H1 (cell line): ENCODE results near the gene NAV3. TPM values are rescaled to one million over a fixed set of nuclear protein-coding genes. Genes with fewer than 3 reads are reported as not detected.

ENCODE experiments used
- CTCF ChIA-PET: fragments of 300-600 bp; sonication (Branson Sonifier 250); formaldehyde crosslinking; loops from one replicate; lab custom pipeline; 2021; ENCODE audit not compliant: partially characterized antibody; lab: Charles Lee
- POLR2A ChIA-PET: fragments of 300-600 bp; sonication (Branson Sonifier 250); formaldehyde crosslinking; loops from one replicate; lab custom pipeline; 2021; ENCODE audit warnings: inconsistent platforms; ENCODE audit not compliant: partially characterized antibody; lab: Charles Lee
- DNase-seq, 2 experiments: peaks; one replicate each; pipeline versions ENCODE4 v3.0.0 to v3.0.0-alpha.2; 2010 to 2022; ENCODE audit warnings: low spot score in 2 of 2, low read depth in 1 of 2, mixed read lengths in 1 of 2
- FAIRE-seq: peaks from 2 replicates; lab custom pipeline; 2011; peaks lifted over from hg19 to GRCh38; lab: Jason Lieb, UNC
- H2AFZ ChIP-seq: 2 replicates; pipeline ENCODE4 v1.8.1; 2012; ENCODE audit warnings: low read length, inconsistent platforms
- H2AK5ac ChIP-seq: 2 replicates; pipeline ENCODE4 v1.6.1; 2013; ENCODE audit warnings: low read depth, low read length
- H2BK120ac ChIP-seq: replicated peaks from 2 replicates; pipeline ENCODE3; 2013; ENCODE audit warnings: low read depth, low read length, inconsistent platforms
- H2BK12ac ChIP-seq: 2 replicates; pipeline ENCODE4 v1.6.1; 2013; ENCODE audit warnings: low read depth, low read length
- H2BK15ac ChIP-seq: 2 replicates; pipeline ENCODE4 v1.6.1; 2013; ENCODE audit warnings: low read length
- H2BK20ac ChIP-seq: 2 replicates; pipeline ENCODE4 v1.6.1; 2013; ENCODE audit warnings: low read length
- H2BK5ac ChIP-seq: 2 replicates; pipeline ENCODE4 v1.6.1; 2013; ENCODE audit warnings: low read depth, low read length
- H3K14ac ChIP-seq: 2 replicates; pipeline ENCODE4 v1.6.1; 2013; ENCODE audit warnings: inconsistent platforms; ENCODE audit not compliant: insufficient read length
- H3K18ac ChIP-seq: 2 replicates; pipeline ENCODE4 v1.6.1; 2013; ENCODE audit warnings: low read length; ENCODE audit errors: extremely low read depth
- H3K23ac ChIP-seq: 2 replicates; pipeline ENCODE4 v1.6.1; 2013; ENCODE audit warnings: inconsistent platforms; ENCODE audit not compliant: insufficient read length
- H3K23me2 ChIP-seq: 2 replicates; pipeline ENCODE4 v1.6.1; 2013; ENCODE audit warnings: low read depth, low read length
- H3K27ac ChIP-seq: 2 replicates; pipeline ENCODE4 v1.6.1; 2011; ENCODE audit warnings: low read depth, low read length, inconsistent platforms
- H3K27me3 ChIP-seq, 4 experiments: replicated peaks in 1 of 4; 1 replicate in 1 of 4; 2 replicates in 3 of 4; pipeline versions ENCODE4 v1.6.1 to v1.8.1; 2011 to 2013; ENCODE audit warnings: low read length in 3 of 4, mild to moderate bottlenecking in 3 of 4, inconsistent platforms in 2 of 4, mixed read lengths in 2 of 4, moderate library complexity in 1 of 4; ENCODE audit not compliant: control insufficient read depth in 3 of 4, insufficient read depth in 3 of 4; ENCODE audit errors: extremely low read depth in 1 of 4
- H3K36me3 ChIP-seq, 4 experiments: 2 replicates each; pipeline versions ENCODE4 v1.6.1 to v1.8.1; 2011 to 2013; ENCODE audit warnings: mild to moderate bottlenecking in 4 of 4, low read length in 3 of 4, moderate library complexity in 2 of 4, control low read depth in 1 of 4, inconsistent platforms in 1 of 4; ENCODE audit not compliant: insufficient read depth in 4 of 4, control insufficient read depth in 2 of 4
- H3K4ac ChIP-seq: replicated peaks from 2 replicates; pipeline ENCODE3; 2013; ENCODE audit warnings: low read length, low read depth, mixed read lengths, inconsistent platforms; ENCODE audit not compliant: insufficient read length
- H3K4me1 ChIP-seq, 4 experiments: replicated peaks in 1 of 4; 1 replicate in 1 of 4; 2 replicates in 3 of 4; pipeline versions ENCODE4 v1.6.1 to v1.8.1; 2011 to 2013; ENCODE audit warnings: low read length in 3 of 4, inconsistent platforms in 2 of 4, mixed read lengths in 1 of 4; ENCODE audit not compliant: insufficient read depth in 4 of 4, control insufficient read depth in 3 of 4
- H3K4me2 ChIP-seq, 2 experiments: 2 replicates each; pipeline versions ENCODE4 v1.6.1 to v1.8.1; 2011 to 2013; ENCODE audit warnings: low read depth in 2 of 2, low read length in 2 of 2, control low read depth in 1 of 2, inconsistent platforms in 1 of 2, mild to moderate bottlenecking in 1 of 2; ENCODE audit not compliant: insufficient read depth in 1 of 2
- H3K4me3 ChIP-seq, 4 experiments: fragments of 200-600, 300-600 bp in 1 of 4; sonication (generic), shearing (Covaris generic), sonication (Bioruptor Twin) in 1 of 4; 2 replicates each; pipeline versions ENCODE4 v1.5.1 to v1.8.1; 2011 to 2016; ENCODE audit warnings: low read length in 4 of 4, low read depth in 3 of 4, control low read depth in 2 of 4, inconsistent platforms in 2 of 4, mild to moderate bottlenecking in 2 of 4, mixed read lengths in 1 of 4, moderate library complexity in 1 of 4; ENCODE audit not compliant: insufficient read depth in 2 of 4; ENCODE audit errors: extremely low read depth in 1 of 4
- H3K56ac ChIP-seq: replicated peaks from 2 replicates; pipeline ENCODE3; 2013; ENCODE audit warnings: low read depth, mild to moderate bottlenecking, mixed read lengths, low read length, inconsistent platforms; ENCODE audit not compliant: insufficient read length
- H3K79me1 ChIP-seq: 2 replicates; pipeline ENCODE4 v1.6.1; 2013; ENCODE audit warnings: low read depth, low read length, control low read depth
- H3K79me2 ChIP-seq, 2 experiments: 2 replicates each; pipeline versions ENCODE4 v1.6.1 to v1.8.1; 2012 to 2013; ENCODE audit warnings: low read length in 2 of 2, mild to moderate bottlenecking in 2 of 2, inconsistent platforms in 1 of 2; ENCODE audit not compliant: insufficient read depth in 2 of 2, control insufficient read depth in 1 of 2
- H3K9ac ChIP-seq, 4 experiments: replicated peaks in 1 of 4; 1 replicate in 1 of 4; 2 replicates in 3 of 4; pipeline versions ENCODE4 v1.6.1 to v1.8.1; 2011 to 2013; ENCODE audit warnings: low read depth in 3 of 4, low read length in 3 of 4, control low read depth in 2 of 4, mild to moderate bottlenecking in 2 of 4, moderate library complexity in 2 of 4, inconsistent platforms in 1 of 4; ENCODE audit errors: extremely low read depth in 1 of 4
- H3K9me3 ChIP-seq, 2 experiments: 2 replicates each; pipeline versions ENCODE4 v1.6.1 to v1.8.1; 2012 to 2013; ENCODE audit warnings: mild to moderate bottlenecking in 2 of 2, moderate library complexity in 2 of 2, control low read depth in 1 of 2, inconsistent platforms in 1 of 2, low read depth in 1 of 2, low read length in 1 of 2, mixed read lengths in 1 of 2; ENCODE audit not compliant: insufficient read depth in 2 of 2
- H4K20me1 ChIP-seq, 2 experiments: replicated peaks in 1 of 2; 2 replicates each; pipeline versions ENCODE3 to v1.8.1; 2011 to 2013; ENCODE audit warnings: inconsistent platforms in 2 of 2, low read length in 2 of 2, mild to moderate bottlenecking in 1 of 2; ENCODE audit not compliant: insufficient read depth in 2 of 2, control insufficient read depth in 1 of 2
- H4K5ac ChIP-seq: 2 replicates; pipeline ENCODE4 v1.6.1; 2013; ENCODE audit warnings: low read length, low read depth, mixed read lengths, inconsistent platforms; ENCODE audit not compliant: insufficient read length
- H4K8ac ChIP-seq: 2 replicates; pipeline ENCODE4 v1.8.0; 2013; ENCODE audit warnings: mild to moderate bottlenecking, moderate library complexity, low read length, inconsistent platforms; ENCODE audit not compliant: insufficient read depth; ENCODE audit errors: extremely low read depth
- H4K91ac ChIP-seq: replicated peaks from 2 replicates; pipeline ENCODE3; 2013; ENCODE audit warnings: low read length, mixed read lengths, inconsistent platforms; ENCODE audit not compliant: insufficient read length
- BACH1 ChIP-seq: IDR thresholded peaks from 2 replicates; pipeline ENCODE4 v1.6.1; 2012; ENCODE audit warnings: low read length, improper control_type of control experiment
- CEBPB ChIP-seq: IDR thresholded peaks from 2 replicates; pipeline ENCODE4 v1.6.1; 2012; ENCODE audit warnings: low read depth, low read length
- EGR1 ChIP-seq: IDR thresholded peaks from 2 replicates; pipeline ENCODE4 v1.6.1; 2011; ENCODE audit warnings: low read depth, low read length, borderline replicate concordance
- FOSL1 ChIP-seq: IDR thresholded peaks from 2 replicates; pipeline ENCODE4 v1.6.1; 2011; ENCODE audit warnings: mild to moderate bottlenecking, low read depth, low read length, moderate library complexity; ENCODE audit not compliant: insufficient read depth
- MAX ChIP-seq: IDR thresholded peaks from 2 replicates; pipeline ENCODE4 v1.6.1; 2012; ENCODE audit warnings: inconsistent platforms
- NRF1 ChIP-seq: IDR thresholded peaks from 2 replicates; pipeline ENCODE4 v1.6.1; 2011; ENCODE audit warnings: mild to moderate bottlenecking, low read depth, low read length, improper control_type of control experiment
- POU5F1 ChIP-seq: IDR thresholded peaks from 2 replicates; pipeline ENCODE4 v1.6.1; 2011; ENCODE audit warnings: low read depth, mild to moderate bottlenecking, low read length, moderate library complexity
- RAD21 ChIP-seq, 2 experiments: IDR thresholded peaks in 1 of 2; conservative IDR thresholded peaks in 1 of 2; 2 replicates each; pipeline ENCODE4 v1.6.1; 2011; ENCODE audit warnings: low read depth in 2 of 2, low read length in 2 of 2, improper control_type of control experiment in 1 of 2, inconsistent platforms in 1 of 2, mild to moderate bottlenecking in 1 of 2, moderate library complexity in 1 of 2
- RBBP5 ChIP-seq: IDR thresholded peaks from 2 replicates; pipeline ENCODE4 v1.7.1; 2012; ENCODE audit warnings: low read depth, mild to moderate bottlenecking, inconsistent platforms, low read length, moderate library complexity, borderline replicate concordance
- SAP30 ChIP-seq: fragments of 300-600 bp; sonication (generic); IDR thresholded peaks from 2 replicates; pipeline ENCODE4 v1.7.1; 2012; ENCODE audit warnings: low read length, moderate library complexity, mild to moderate bottlenecking, inconsistent platforms; ENCODE audit not compliant: insufficient read depth, insufficient replicate concordance
- SIRT6 ChIP-seq: IDR thresholded peaks from one replicate; pipeline ENCODE4 v1.7.1; 2012; ENCODE audit warnings: low read length, inconsistent platforms
- SIX5 ChIP-seq: IDR thresholded peaks from 2 replicates; pipeline ENCODE4 v1.6.1; 2011; ENCODE audit warnings: mild to moderate bottlenecking, low read depth, low read length
- TAF1 ChIP-seq: IDR thresholded peaks from 2 replicates; pipeline ENCODE4 v1.6.1; 2011; ENCODE audit warnings: mild to moderate bottlenecking, low read depth, low read length
- TCF12 ChIP-seq: IDR thresholded peaks from 2 replicates; pipeline ENCODE4 v1.6.1; 2011; ENCODE audit warnings: low read depth, mild to moderate bottlenecking, low read length
- ZNF274 ChIP-seq: IDR thresholded peaks from 2 replicates; pipeline ENCODE4 v1.7.0; 2012; ENCODE audit warnings: low read length, borderline replicate concordance; ENCODE audit errors: extremely low read depth
- WGBS, 2 experiments: shearing (Covaris generic) in 1 of 2; methylation state at CpG; one replicate each; pipeline versions ENCODE4 v1.1.6 to v1.1.7; 2013 to 2015; ENCODE audit warnings: low lambda C conversion rate in 2 of 2, mixed read lengths in 2 of 2, inconsistent platforms in 1 of 2, low coverage in 1 of 2, missing lambda C conversion rate in 1 of 2; ENCODE audit not compliant: insufficient replicate concordance in 2 of 2, insufficient coverage in 1 of 2, insufficient read length in 1 of 2; ENCODE audit errors: extremely low coverage in 1 of 2, missing lambda C conversion rate in 1 of 2; 5-methylcytosine and 5-hydroxymethylcytosine counted together
- polyA plus RNA-seq, 7 experiments: library from polyadenylated mRNA; depleted of rRNA in 3 of 7; stranded (reverse) in 5 of 7; unstranded in 2 of 7; fragments of >200 nt in 5 of 7; fragments of 200-250 nt in 2 of 7; gene quantifications; 1 replicate in 5 of 7; 2 replicates in 1 of 7; 4 replicates in 1 of 7; pipeline versions ENCODE4 v1.2.1 to v1.2.3, GENCODE V29; 2011 to 2013; ENCODE audit warnings: missing spikeins in 2 of 7, mixed read lengths in 2 of 7
- total RNA-seq: library from RNA; stranded (reverse); fragmentation: NEBNext Ultra II Directional; extraction: Animal tissue kit (Norgen Biotek cat#: 25700); gene quantifications from 2 replicates; pipeline ENCODE4 v1.2.1, GENCODE V29; 2021

Gene NAV3
- total and polyA plus RNA-seq, 2 of the 8 experiments (the other 6 are each of a cell fraction or from before 2014, with no cell fraction given), result 0.47 to 5.0 TPM

- H4K91ac ChIP-seq, result no peak overlapping the region
- no peak overlapping the region for H3K56ac ChIP-seq
- no peak overlapping the region for H3K4ac ChIP-seq
- no peak overlapping the region for H3K9ac ChIP-seq
- H4K8ac ChIP-seq, result no peak overlapping the region
- H2BK20ac ChIP-seq, result no peak overlapping the region
- H3K23me2 ChIP-seq, result no peaks in the 10 kb centered on the region
- H2AK5ac ChIP-seq, result no peak overlapping the region
- no peak overlapping the region for H4K5ac ChIP-seq
- no peak overlapping the region for H3K27ac ChIP-seq
- ChIA-PET POLR2A (no interaction called here), CTCF (no interaction called here)
- no peaks in the 10 kb centered on the region for H3K36me3 ChIP-seq
- no peaks in the 10 kb centered on the region; a peak in 1 of 4 replicates for H3K9me3 ChIP-seq
- no peak overlapping the region for H3K14ac ChIP-seq
- no peak overlapping the region for H2BK120ac ChIP-seq
- H2BK12ac ChIP-seq, result no peak overlapping the region
- no peaks in the 10 kb centered on the region for H3K79me2 ChIP-seq
- FAIRE-seq, result no peak
- DNase-seq, result no peak
- H3K4me1 ChIP-seq, result no peaks in the 10 kb centered on the region
- H2AFZ ChIP-seq, result no peak overlapping the region
- no peaks in the 10 kb centered on the region for H3K79me1 ChIP-seq
- H2BK5ac ChIP-seq, result no peak overlapping the region
- no peaks in the 10 kb centered on the region for H4K20me1 ChIP-seq
- no peak overlapping the region for H3K18ac ChIP-seq
- no peak overlapping the region for H3K4me2 ChIP-seq
- no peak overlapping the region for H3K23ac ChIP-seq
- H3K4me3 ChIP-seq, result no peak overlapping the region
- no peak overlapping the region for H2BK15ac ChIP-seq
- H3K27me3 ChIP-seq, result no peaks in the 10 kb centered on the region
- WGBS, 2 experiments, result 89% methylated on average over 2 of the region's 2 CpGs; no CpG with 5 or more reads in 1 of the 2 experiments
- TF ChIP-seq SAP30 (no peak), TAF1 (no peak), RAD21 (IDR thresholded peaks at IDR 0.05 in 1 of 2, conservative IDR thresholded peaks at IDR 0.05 in 1 of 2; ENCODE audit: low read depth in 2 of 2, low read length in 2 of 2) (no peak), NRF1 (no peak), CEBPB (no peak), SIRT6 (no peak), EGR1 (no peak), POU5F1 (no peak), FOSL1 (no peak), ZNF274 (no peak), MAX (no peak), TCF12 (no peak), SIX5 (no peak), BACH1 (no peak), RBBP5 (no peak)
These were observed 19.4 kb downstream of the NAV3 start for GRCh38 chr12:77850129-77850528.
